HepG2 (cell line): ENCODE results near the gene CCDC38. TPM values are rescaled to one million over a fixed set of nuclear protein-coding genes. Genes with fewer than 3 reads are reported as not detected.

Experiments used
- ATM ChIP-seq: fragments of 450-650 bp; IDR thresholded peaks from 2 replicates; pipeline ENCODE4 v1.7.1; 2017; ENCODE audit warnings: mild to moderate bottlenecking, borderline replicate concordance
- BORCS8-MEF2B ChIP-seq: sonication (generic); formaldehyde crosslinking; IDR thresholded peaks from 2 replicates; pipeline ENCODE4 v1.8.0; 2022; ENCODE audit warnings: mild to moderate bottlenecking, missing genetic modification reagents
- FOXM1 ChIP-seq: sonication (generic); formaldehyde crosslinking; IDR thresholded peaks from 2 replicates; pipeline ENCODE4 v1.5.0; 2020; ENCODE audit warnings: missing genetic modification reagents
- HMG20B ChIP-seq: conservative IDR thresholded peaks from 2 replicates; pipeline ENCODE4 v1.6.1; 2016; ENCODE audit warnings: missing genetic modification reagents, missing compliant biosample characterization
- IRF2 ChIP-seq: IDR thresholded peaks from 2 replicates; pipeline ENCODE4 v1.6.1; 2018; ENCODE audit warnings: missing genetic modification reagents, missing compliant biosample characterization
- KAT8 ChIP-seq: IDR thresholded peaks from 2 replicates; pipeline ENCODE4 v1.6.1; 2016; ENCODE audit warnings: missing genetic modification reagents, missing compliant biosample characterization
- KDM1A ChIP-seq: IDR thresholded peaks from 2 replicates; pipeline ENCODE4 v1.6.1; 2016; ENCODE audit warnings: missing compliant biosample characterization
- KDM2A ChIP-seq: sonication (generic); formaldehyde crosslinking; IDR thresholded peaks from 2 replicates; pipeline ENCODE4 v1.4.0; 2020; ENCODE audit warnings: low read depth, missing genetic modification reagents, borderline replicate concordance
- MED1 ChIP-seq: sonication (generic); formaldehyde crosslinking; IDR thresholded peaks from 2 replicates; pipeline ENCODE4 v1.4.0; 2020; ENCODE audit warnings: missing genetic modification reagents
- NCOA5 ChIP-seq: sonication (generic); formaldehyde crosslinking; IDR thresholded peaks from 2 replicates; pipeline ENCODE4 v1.4.0; 2020; ENCODE audit warnings: missing genetic modification reagents
- RCOR2 ChIP-seq: IDR thresholded peaks from 2 replicates; pipeline ENCODE4 v1.6.1; 2016; ENCODE audit warnings: missing biosample characterization, missing genetic modification reagents
- SALL1 ChIP-seq: sonication (generic); formaldehyde crosslinking; IDR thresholded peaks from 2 replicates; pipeline ENCODE4 v1.8.0; 2022; ENCODE audit warnings: mild to moderate bottlenecking, missing genetic modification reagents
- SKI ChIP-seq: fragments of 450-650 bp; IDR thresholded peaks from one replicate; pipeline ENCODE4 v1.6.1; 2018; ENCODE audit warnings: mild to moderate bottlenecking; ENCODE audit not compliant: partially characterized antibody
- TARDBP ChIP-seq: sonication (generic); formaldehyde crosslinking; IDR thresholded peaks from 2 replicates; pipeline ENCODE4 v1.8.0; 2022; ENCODE audit warnings: mild to moderate bottlenecking, missing genetic modification reagents
- TCF7 ChIP-seq: sonication (generic); IDR thresholded peaks from 2 replicates; pipeline ENCODE4 v1.6.1; 2016; ENCODE audit warnings: antibody characterized with exemption, low read depth
- TOPORS ChIP-seq: sonication (generic); formaldehyde crosslinking; IDR thresholded peaks from 2 replicates; pipeline ENCODE4 v1.8.0; 2023; ENCODE audit warnings: mild to moderate bottlenecking, missing genetic modification reagents
- U2AF1 ChIP-seq: fragments of 200-400 bp; formaldehyde crosslinking; optimal IDR thresholded peaks from 2 replicates; pipeline ENCODE3; 2017; ENCODE audit warnings: mild to moderate bottlenecking, low read depth, low read length
- ZNF496 ChIP-seq: sonication (generic); formaldehyde crosslinking; IDR thresholded peaks from 2 replicates; pipeline ENCODE4 v1.8.1; 2023; ENCODE audit warnings: mild to moderate bottlenecking, moderate library complexity, missing genetic modification reagents; ENCODE audit not compliant: insufficient replicate concordance
- ZNF547 ChIP-seq: sonication (generic); formaldehyde crosslinking; IDR thresholded peaks from 2 replicates; pipeline ENCODE4 v1.5.1; 2020; ENCODE audit warnings: mild to moderate bottlenecking, missing genetic modification reagents
- ZNF607 ChIP-seq: sonication (generic); formaldehyde crosslinking; IDR thresholded peaks from 2 replicates; pipeline ENCODE4 v1.5.1; 2020; ENCODE audit warnings: missing genetic modification reagents, mild to moderate bottlenecking, borderline replicate concordance
- ZNF674 ChIP-seq: sonication (generic); formaldehyde crosslinking; IDR thresholded peaks from 2 replicates; pipeline ENCODE4 v1.5.0; 2020; ENCODE audit warnings: low read depth, mild to moderate bottlenecking, missing genetic modification reagents
- ZNF883 ChIP-seq: sonication (generic); formaldehyde crosslinking; IDR thresholded peaks from 2 replicates; pipeline ENCODE4 v1.5.1; 2020; ENCODE audit warnings: mild to moderate bottlenecking, missing genetic modification reagents; ENCODE audit errors: not compliant biosample characterization
- polyA plus RNA-seq, 8 experiments: library from polyadenylated mRNA; depleted of rRNA in 3 of 8; stranded (reverse) in 7 of 8; unstranded in 1 of 8; fragments of >200 nt; fragmentation: Illumina TruSeq in 4 of 8; extraction: Trizol in 4 of 8; gene quantifications; 2 replicates each; pipeline versions ENCODE4 v1.2.1 to v1.2.3, GENCODE V29; 2011 to 2016; ENCODE audit warnings: low read depth in 4 of 8, missing spikeins in 1 of 8, mixed read lengths in 1 of 8; ENCODE audit not compliant: insufficient read depth in 1 of 8
- total RNA-seq, 5 experiments: library from RNA; depleted of rRNA; stranded (reverse); fragments of >200 nt; fragmentation: Illumina TruSeq; extraction: Trizol; gene quantifications; 2 replicates each; pipeline ENCODE4 v1.2.3, GENCODE V29; 2016; ENCODE audit warnings: low read depth in 1 of 5
- TF ChIP-seq, protein P1 (sequence below): sonication (generic); formaldehyde crosslinking; IDR thresholded peaks from 2 replicates; pipeline ENCODE4 v1.8.1; 2022; ENCODE audit warnings: mild to moderate bottlenecking, missing genetic modification reagents
- TF ChIP-seq, protein P2 (sequence below): sonication (generic); formaldehyde crosslinking; IDR thresholded peaks from 2 replicates; pipeline ENCODE4 v1.5.0; 2020; ENCODE audit warnings: missing genetic modification reagents
- TF ChIP-seq, protein P3 (sequence below): sonication (generic); formaldehyde crosslinking; IDR thresholded peaks from 2 replicates; pipeline ENCODE4 v1.4.0; 2020; ENCODE audit warnings: low read depth, missing genetic modification reagents
- TF ChIP-seq, protein P4 (sequence below): sonication (generic); formaldehyde crosslinking; IDR thresholded peaks from 2 replicates; pipeline ENCODE4 v1.5.1; 2020; ENCODE audit warnings: mild to moderate bottlenecking, moderate library complexity, missing genetic modification reagents

CCDC38 gene
- total and polyA plus RNA-seq, 2 of the 13 experiments (the other 11 are each of a cell fraction or from before 2014, with no cell fraction given), result 0.24 to 0.32 TPM

DNA sequence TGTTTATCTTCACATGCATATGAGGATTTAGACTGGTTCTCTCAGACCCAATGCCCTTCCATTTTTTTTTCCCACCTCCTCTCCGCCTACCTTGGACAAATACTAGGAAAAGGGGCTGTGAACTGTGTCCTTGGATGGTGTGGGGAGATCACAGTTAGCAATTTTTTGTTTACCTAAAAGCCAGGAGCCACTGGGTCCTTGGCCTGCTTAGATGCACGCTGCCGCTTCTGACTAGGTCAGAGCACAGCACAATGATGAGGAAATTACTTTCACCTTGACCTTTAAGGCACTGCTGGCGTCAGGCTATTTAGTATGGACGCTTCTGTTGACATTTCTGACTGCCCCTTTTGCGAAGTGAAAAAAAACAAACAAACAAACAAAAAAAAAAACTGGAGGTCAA, 1.9 kb downstream of the CCDC38 start (continued):
- TF ChIP-seq, protein P1, sequence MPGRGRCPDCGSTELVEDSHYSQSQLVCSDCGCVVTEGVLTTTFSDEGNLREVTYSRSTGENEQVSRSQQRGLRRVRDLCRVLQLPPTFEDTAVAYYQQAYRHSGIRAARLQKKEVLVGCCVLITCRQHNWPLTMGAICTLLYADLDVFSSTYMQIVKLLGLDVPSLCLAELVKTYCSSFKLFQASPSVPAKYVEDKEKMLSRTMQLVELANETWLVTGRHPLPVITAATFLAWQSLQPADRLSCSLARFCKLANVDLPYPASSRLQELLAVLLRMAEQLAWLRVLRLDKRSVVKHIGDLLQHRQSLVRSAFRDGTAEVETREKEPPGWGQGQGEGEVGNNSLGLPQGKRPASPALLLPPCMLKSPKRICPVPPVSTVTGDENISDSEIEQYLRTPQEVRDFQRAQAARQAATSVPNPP, result peak; percentile 90
- TF ChIP-seq, protein P2, sequence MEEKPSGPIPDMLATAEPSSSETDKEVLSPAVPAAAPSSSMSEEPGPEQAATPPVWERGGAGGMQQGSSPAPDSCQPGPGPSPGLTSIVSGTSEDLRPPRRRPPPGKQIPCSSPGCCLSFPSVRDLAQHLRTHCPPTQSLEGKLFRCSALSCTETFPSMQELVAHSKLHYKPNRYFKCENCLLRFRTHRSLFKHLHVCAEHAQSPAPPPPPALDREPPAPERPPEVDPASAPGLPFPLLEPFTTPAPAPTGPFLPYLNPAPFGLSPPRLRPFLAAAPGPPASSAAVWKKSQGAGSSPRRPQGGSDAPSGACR (CRISPR knock-in tag), result peak; percentile 66; the same call in 1 of the 2 replicates
- TF ChIP-seq BORCS8-MEF2B (CRISPR knock-in tag) (peak; percentile 74), MED1 (CRISPR knock-in tag) (peak; percentile 98), TCF7 (peak; percentile 84), TOPORS (peak; percentile 67; the same call in 1 of the 2 replicates), KAT8 (CRISPR knock-in tag) (peak; percentile 76; the same call in 1 of the 2 replicates), ATM (no peak), SKI (peak; percentile 94), NCOA5 (no peak), SALL1 (CRISPR knock-in tag) (peak; percentile 100), KDM2A (CRISPR knock-in tag) (peak; percentile 56), TARDBP (CRISPR knock-in tag) (peak; percentile 95), IRF2 (CRISPR knock-in tag) (peak; percentile 86), HMG20B (CRISPR knock-in tag) (peak; percentile 77), RCOR2 (0 out of 2 replicates have a peak, but pooled peaks have one; percentile 69), ZNF883 (CRISPR knock-in tag) (no peak), ZNF547 (0 out of 2 replicates have a peak, but pooled peaks have one; percentile 31), U2AF1 (no peak), KDM1A (CRISPR knock-in tag) (no peak), ZNF607 (peak; percentile 84; the same call in 1 of the 2 replicates), FOXM1 (no peak), ZNF496 (CRISPR knock-in tag) (no peak), ZNF674 (no peak)
- TF ChIP-seq, protein P3, sequence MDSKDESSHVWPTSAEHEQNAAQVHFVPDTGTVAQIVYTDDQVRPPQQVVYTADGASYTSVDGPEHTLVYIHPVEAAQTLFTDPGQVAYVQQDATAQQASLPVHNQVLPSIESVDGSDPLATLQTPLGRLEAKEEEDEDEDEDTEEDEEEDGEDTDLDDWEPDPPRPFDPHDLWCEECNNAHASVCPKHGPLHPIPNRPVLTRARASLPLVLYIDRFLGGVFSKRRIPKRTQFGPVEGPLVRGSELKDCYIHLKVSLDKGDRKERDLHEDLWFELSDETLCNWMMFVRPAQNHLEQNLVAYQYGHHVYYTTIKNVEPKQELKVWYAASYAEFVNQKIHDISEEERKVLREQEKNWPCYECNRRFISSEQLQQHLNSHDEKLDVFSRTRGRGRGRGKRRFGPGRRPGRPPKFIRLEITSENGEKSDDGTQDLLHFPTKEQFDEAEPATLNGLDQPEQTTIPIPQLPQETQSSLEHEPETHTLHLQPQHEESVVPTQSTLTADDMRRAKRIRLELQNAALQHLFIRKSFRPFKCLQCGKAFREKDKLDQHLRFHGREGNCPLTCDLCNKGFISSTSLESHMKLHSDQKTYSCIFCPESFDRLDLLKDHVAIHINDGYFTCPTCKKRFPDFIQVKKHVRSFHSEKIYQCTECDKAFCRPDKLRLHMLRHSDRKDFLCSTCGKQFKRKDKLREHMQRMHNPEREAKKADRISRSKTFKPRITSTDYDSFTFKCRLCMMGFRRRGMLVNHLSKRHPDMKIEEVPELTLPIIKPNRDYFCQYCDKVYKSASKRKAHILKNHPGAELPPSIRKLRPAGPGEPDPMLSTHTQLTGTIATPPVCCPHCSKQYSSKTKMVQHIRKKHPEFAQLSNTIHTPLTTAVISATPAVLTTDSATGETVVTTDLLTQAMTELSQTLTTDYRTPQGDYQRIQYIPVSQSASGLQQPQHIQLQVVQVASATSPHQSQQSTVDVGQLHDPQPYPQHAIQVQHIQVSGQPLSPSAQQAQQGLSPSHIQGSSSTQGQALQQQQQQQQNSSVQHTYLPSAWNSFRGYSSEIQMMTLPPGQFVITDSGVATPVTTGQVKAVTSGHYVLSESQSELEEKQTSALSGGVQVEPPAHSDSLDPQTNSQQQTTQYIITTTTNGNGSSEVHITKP (CRISPR knock-in tag), result 0 out of 2 replicates have a peak, but pooled peaks have one; percentile 28
- TF ChIP-seq, protein P4, sequence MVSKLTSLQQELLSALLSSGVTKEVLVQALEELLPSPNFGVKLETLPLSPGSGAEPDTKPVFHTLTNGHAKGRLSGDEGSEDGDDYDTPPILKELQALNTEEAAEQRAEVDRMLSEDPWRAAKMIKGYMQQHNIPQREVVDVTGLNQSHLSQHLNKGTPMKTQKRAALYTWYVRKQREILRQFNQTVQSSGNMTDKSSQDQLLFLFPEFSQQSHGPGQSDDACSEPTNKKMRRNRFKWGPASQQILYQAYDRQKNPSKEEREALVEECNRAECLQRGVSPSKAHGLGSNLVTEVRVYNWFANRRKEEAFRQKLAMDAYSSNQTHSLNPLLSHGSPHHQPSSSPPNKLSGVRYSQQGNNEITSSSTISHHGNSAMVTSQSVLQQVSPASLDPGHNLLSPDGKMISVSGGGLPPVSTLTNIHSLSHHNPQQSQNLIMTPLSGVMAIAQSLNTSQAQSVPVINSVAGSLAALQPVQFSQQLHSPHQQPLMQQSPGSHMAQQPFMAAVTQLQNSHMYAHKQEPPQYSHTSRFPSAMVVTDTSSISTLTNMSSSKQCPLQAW (CRISPR knock-in tag), result peak; percentile 80
